GM12878 (cell line): ENCODE data around the gene RARA. TPM values are rescaled to one million over a fixed set of nuclear protein-coding genes. Genes with fewer than 3 reads are reported as not detected.
"Not testable (repeated sequence)": the region's sequence is repeated elsewhere in the genome, so short reads cannot be mapped to it uniquely, and the experiment has no call there.

Experiments
- ATAC-seq: fragments of 200-7000 bp; cut with Tn5 transposase; 3 replicates; pipeline ENCODE4 v1.9.1; 2020; ENCODE audit warnings: mild to moderate bottlenecking, moderate library complexity
- BruUV-seq: library from RNA; stranded (reverse); fragments of 400-500 nt; replicated peaks from 2 replicates; lab custom pipeline; 2021; lab: Mats Ljungman, UMichigan
- CTCF ChIA-PET: fragments of 300-600 bp; sonication (Branson Sonifier 250); formaldehyde crosslinking; extraction: SDS; loops from one replicate; lab custom pipeline; 2021; ENCODE audit warnings: inconsistent platforms; lab: Yijun Ruan, JAX
- POLR2A ChIA-PET: fragments of 350-600 bp; formaldehyde crosslinking; extraction: SDS; loops from one replicate; lab custom pipeline; 2021; ENCODE audit warnings: inconsistent platforms; lab: Charles Lee
- RAD21 ChIA-PET: fragments of 300-600 bp; sonication (Branson Sonifier 250); formaldehyde crosslinking; loops from one replicate; lab custom pipeline; 2023; ENCODE audit warnings: antibody characterized with exemption; ENCODE audit not compliant: unreplicated experiment; lab: Charles Lee
- SMC1A ChIA-PET: fragments of 300-600 bp; sonication (Branson Sonifier 250); formaldehyde crosslinking; loops from one replicate; lab custom pipeline; 2023; ENCODE audit not compliant: unreplicated experiment, uncharacterized antibody; lab: Charles Lee
- DNase-seq: peaks from one replicate; pipeline ENCODE4 v3.0.0-alpha.2; 2011; ENCODE audit warnings: low read depth, low spot score
- FAIRE-seq: peaks from 3 replicates; lab custom pipeline; 2011; peaks lifted over from hg19 to GRCh38; lab: Jason Lieb, UNC
- H2AFZ ChIP-seq: 2 replicates; pipeline ENCODE4 v1.6.0; 2011; ENCODE audit warnings: low read depth, low read length, control low read depth; ENCODE audit not compliant: control insufficient read depth
- H3K27ac ChIP-seq: 2 replicates; pipeline ENCODE4 v1.5.1; 2011; ENCODE audit warnings: control low read depth; ENCODE audit not compliant: control insufficient read depth, insufficient read depth
- H3K27me3 ChIP-seq, 2 experiments: replicated peaks in 1 of 2; 2 replicates each; pipeline versions ENCODE4 v1.6.0 to v1.6.1; 2011; ENCODE audit warnings: low read length in 1 of 2; ENCODE audit not compliant: control insufficient read depth in 2 of 2, insufficient read depth in 2 of 2
- H3K36me3 ChIP-seq, 2 experiments: 2 replicates each; pipeline ENCODE4 v1.5.1; 2011; ENCODE audit warnings: low read length in 1 of 2; ENCODE audit not compliant: control insufficient read depth in 2 of 2, insufficient read depth in 2 of 2
- H3K4me1 ChIP-seq: 2 replicates; pipeline ENCODE4 v1.6.1; 2011; ENCODE audit warnings: mild to moderate bottlenecking, low read length, moderate library complexity, mixed read lengths; ENCODE audit not compliant: control insufficient read depth, insufficient read depth
- H3K4me2 ChIP-seq: 2 replicates; pipeline ENCODE4 v1.6.0; 2011; ENCODE audit warnings: control low read depth; ENCODE audit not compliant: control insufficient read depth, insufficient read depth
- H3K4me3 ChIP-seq: fragments of 200-600 bp; sonication (generic); 2 replicates; pipeline ENCODE4 v1.5.1; 2016
- H3K79me2 ChIP-seq: 2 replicates; pipeline ENCODE4 v1.6.0; 2011; ENCODE audit warnings: low read length; ENCODE audit not compliant: control insufficient read depth, insufficient read depth
- H3K9ac ChIP-seq: 2 replicates; pipeline ENCODE4 v1.8.0; 2011; ENCODE audit warnings: low read length, control low read depth, mixed read lengths; ENCODE audit not compliant: control insufficient read depth, insufficient read depth
- H3K9me3 ChIP-seq: replicated peaks from 3 replicates; pipeline ENCODE4 v1.5.1; 2011; ENCODE audit warnings: mild to moderate bottlenecking, low read length; ENCODE audit not compliant: control insufficient read depth, insufficient read depth
- H4K20me1 ChIP-seq: 2 replicates; pipeline ENCODE4 v1.6.0; 2011; ENCODE audit not compliant: control insufficient read depth, insufficient read depth
- E4F1 ChIP-seq: fragments of 450-650 bp; IDR thresholded peaks from 2 replicates; pipeline ENCODE4 v1.6.1; 2018; ENCODE audit warnings: borderline replicate concordance, mild to moderate bottlenecking; ENCODE audit not compliant: partially characterized antibody
- ETV6 ChIP-seq, 2 experiments: fragments of 450-650 bp in 1 of 2; IDR thresholded peaks in 1 of 2; conservative IDR thresholded peaks in 1 of 2; 2 replicates each; pipeline ENCODE4 v1.6.1; 2014; ENCODE audit warnings: antibody characterized with exemption in 1 of 2, borderline replicate concordance in 1 of 2, low read depth in 1 of 2, mild to moderate bottlenecking in 1 of 2, moderate library complexity in 1 of 2
- HCFC1 ChIP-seq: fragments of 150-350 bp; IDR thresholded peaks from 2 replicates; pipeline ENCODE4 v1.6.1; 2014; ENCODE audit warnings: low read length
- RAD21 ChIP-seq: IDR thresholded peaks from 2 replicates; pipeline ENCODE4 v1.6.1; 2011; ENCODE audit warnings: mild to moderate bottlenecking, low read depth, low read length, moderate library complexity; ENCODE audit not compliant: insufficient read depth
- SMC3 ChIP-seq: IDR thresholded peaks from 2 replicates; pipeline ENCODE4 v1.6.1; 2011; ENCODE audit warnings: low read length, improper control_type of control experiment, borderline replicate concordance
- ZNF24 ChIP-seq: fragments of 450-650 bp; IDR thresholded peaks from 2 replicates; pipeline ENCODE4 v1.6.1; 2017; ENCODE audit warnings: antibody characterized with exemption, mild to moderate bottlenecking
- WGBS: methylation state at CpG from one replicate; pipeline ENCODE4 v1.1.6; 2016; ENCODE audit warnings: low lambda C conversion rate; ENCODE audit not compliant: insufficient replicate concordance, insufficient coverage; ENCODE audit errors: missing lambda C conversion rate; 5-methylcytosine and 5-hydroxymethylcytosine counted together
- in situ Hi-C: fragments of 300-500 bp; cut with MboI; formaldehyde crosslinking; loops from 9 replicates; pipeline ENCODE4 v1.14.3; 2018; ENCODE audit warnings: mixed read lengths
- intact Hi-C: fragments of 100-400 bp; cut with micrococcal nuclease; formaldehyde crosslinking; loops from one replicate; pipeline ENCODE4 v1.14.2; 2022; ENCODE audit not compliant: unreplicated experiment
- polyA plus RNA-seq, 11 experiments: library from polyadenylated mRNA; depleted of rRNA in 4 of 11; unstranded in 6 of 11; stranded (reverse) in 5 of 11; fragments of >200 nt; fragmentation: Nextera tagmentation in 4 of 11; fragmentation: Illumina TruSeq in 1 of 11; extraction: Ambion mirVana in 4 of 11; extraction: Trizol in 1 of 11; gene quantifications; 1 replicate in 1 of 11; 2 replicates in 10 of 11; pipeline versions ENCODE4 v1.2.1 to v1.2.3, GENCODE V29; 2011 to 2016; ENCODE audit warnings: inconsistent platforms in 2 of 11, missing spikeins in 2 of 11, low read depth in 1 of 11
- total RNA-seq, 4 experiments: library from RNA; depleted of rRNA in 3 of 4; stranded (reverse); fragments of >200 nt in 3 of 4; fragmentation: Illumina TruSeq in 1 of 4; extraction: Trizol in 1 of 4; gene quantifications; 2 replicates each; pipeline versions ENCODE4 v1.2.1 to v1.2.3, GENCODE V29; 2013 to 2021
- TF ChIP-seq, protein P1 (sequence below): fragments of 450-650 bp; IDR thresholded peaks from 2 replicates; pipeline ENCODE4 v1.6.1; 2017; ENCODE audit warnings: mild to moderate bottlenecking, low read depth, inconsistent platforms; ENCODE audit not compliant: poor library complexity, severe bottlenecking

The RARA gene
- total and polyA plus RNA-seq, 10 of the 15 experiments (the other 5 are each of a cell fraction or from before 2014, with no cell fraction given) = 0.13 to 33.6 (median 13.6) TPM

DNA sequence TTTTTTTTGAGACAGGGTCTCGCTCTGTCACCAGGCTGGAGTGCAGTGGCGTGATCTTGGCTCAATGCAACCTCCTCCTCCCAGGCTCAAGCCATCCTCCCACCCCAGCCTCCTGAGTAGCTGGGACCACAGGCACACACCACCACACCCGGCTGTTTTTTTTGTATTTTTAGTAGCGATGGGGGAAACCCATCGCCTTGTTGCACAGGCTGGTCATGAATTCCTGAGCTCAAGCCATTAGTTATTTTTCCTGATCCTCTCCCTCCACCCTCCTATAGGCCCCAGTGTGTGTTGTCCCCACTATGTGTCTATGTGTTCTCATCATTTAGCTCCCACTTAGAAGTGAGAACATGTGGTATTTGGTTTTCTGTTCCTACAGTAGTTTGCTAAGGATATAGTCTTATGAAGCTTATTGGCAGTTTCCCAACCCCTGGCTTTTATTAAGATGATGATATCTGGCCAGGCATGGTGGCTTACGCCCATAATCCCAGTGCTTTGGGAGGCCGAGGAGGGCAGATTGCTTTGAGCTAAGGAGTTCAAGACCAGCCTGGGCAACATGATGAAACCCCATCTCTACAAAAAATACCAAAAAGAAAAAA is 9.7 kb upstream of the RARA start:
- in situ Hi-C loops = loop anchor here (25.0 kb wide), 1 partner anchor 287 kb away; the partner anchor contains the start of gene CSF3
- H3K27ac ChIP-seq, H3K9ac ChIP-seq, ATAC-seq, H3K4me1 ChIP-seq, H4K20me1 ChIP-seq, DNase-seq, intact Hi-C loops, FAIRE-seq, H2AFZ ChIP-seq, H3K27me3 ChIP-seq, H3K9me3 ChIP-seq, H3K4me3 ChIP-seq, H3K4me2 ChIP-seq, BruUV-seq, H3K79me2 ChIP-seq: not testable (repeated sequence)
- RAD21 ChIA-PET = interaction anchor here (0.8 to 18.7 kb wide), 5 partner anchors 18 to 97 kb away, joined by 3 to 271 read pairs (median 3); no protein-coding TSS in a partner anchor
- SMC1A ChIA-PET = interaction anchor here (0.6 to 10.8 kb wide), 5 partner anchors 8 to 236 kb away, joined by 3 to 142 read pairs (median 4); no protein-coding TSS in a partner anchor
- POLR2A ChIA-PET = interaction anchor here (0.6 to 1.5 kb wide), 4 partner anchors 12 to 164 kb away, joined by 3 to 6 read pairs (median 3); no protein-coding TSS in a partner anchor
- peaks cover 7 to 29% of the 10 kb centered on the region in 2 experiments for H3K36me3 ChIP-seq
- CTCF ChIA-PET = interaction anchor here (0.5 to 13.0 kb wide), 13 partner anchors 5 to 187 kb away, joined by 3 to 97 read pairs (median 6); partner anchors contain the start of genes CDC6 and WIPF2
- 80% methylated on average over 5 of the region's 7 CpGs for WGBS

DNA sequence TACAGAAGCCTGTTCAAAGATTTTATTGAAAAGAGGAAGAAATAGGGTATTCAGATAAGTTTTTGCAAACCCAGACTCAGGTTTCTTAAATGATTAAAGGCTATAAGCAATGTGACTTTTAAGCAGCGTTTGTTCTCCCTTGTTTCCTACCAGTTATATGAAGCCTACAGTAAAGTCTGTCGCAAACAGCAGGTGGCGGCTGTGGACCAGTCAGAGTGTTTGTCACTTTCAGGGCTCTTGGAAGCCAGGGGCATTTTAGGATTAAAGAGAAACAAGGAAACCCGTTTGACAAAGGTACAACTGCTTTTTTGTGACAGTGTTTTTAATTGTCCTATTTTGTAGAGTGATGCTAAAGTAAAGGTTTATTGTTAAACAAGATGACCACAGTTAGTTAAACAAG is 7.7 kb upstream of the RARA start:
- Histone ChIP-seq H3K27ac (no peak overlapping the region), H3K9ac (no peak overlapping the region), H2AFZ (no peak overlapping the region), H3K36me3 (peaks cover 4 to 20% of the 10 kb centered on the region in 2 experiments), H3K4me3 (no peak overlapping the region), H3K27me3 (no peaks in the 10 kb centered on the region), H3K9me3 (no peaks in the 10 kb centered on the region), H3K4me1 (no peaks in the 10 kb centered on the region), H3K4me2 (no peak overlapping the region), H3K79me2 (no peaks in the 10 kb centered on the region), H4K20me1 (no peaks in the 10 kb centered on the region)
- 0 out of 3 replicates have a peak, but pooled peaks have one; percentile 26 for ATAC-seq
- ChIA-PET POLR2A (interaction anchor here (1.6 kb wide), 1 partner anchor 83 kb away, joined by 3 read pairs; the partner anchor contains the start of gene WIPF2), RAD21 (interaction anchor here (1.6 to 18.7 kb wide), 3 partner anchors 18 to 116 kb away, joined by 4 to 271 read pairs (median 16); partner anchors contain the start of gene TOP2A), CTCF (interaction anchor here (0.6 to 10.6 kb wide), 18 partner anchors 7 to 396 kb away, joined by 3 to 311 read pairs (median 16); partner anchors contain the start of genes CDC6 and TOP2A), SMC1A (interaction anchor here (1.0 to 10.8 kb wide), 9 partner anchors 9 to 113 kb away, joined by 3 to 142 read pairs (median 7); partner anchors contain the start of gene CDC6)
- in situ Hi-C loops (loop anchor here (5.0 kb wide), 1 partner anchor 51 kb away; no protein-coding TSS in a partner anchor), intact Hi-C loops (loop anchor here (5.0 kb wide), 1 partner anchor 231 kb away; no protein-coding TSS in a partner anchor)
- FAIRE-seq = no peak
- DNase-seq = no peak
- no TSS peak for BruUV-seq
- 59% methylated on average over 4 of the region's 4 CpGs for WGBS
- TF ChIP-seq HCFC1 = no peak
- TF ChIP-seq, protein P1, sequence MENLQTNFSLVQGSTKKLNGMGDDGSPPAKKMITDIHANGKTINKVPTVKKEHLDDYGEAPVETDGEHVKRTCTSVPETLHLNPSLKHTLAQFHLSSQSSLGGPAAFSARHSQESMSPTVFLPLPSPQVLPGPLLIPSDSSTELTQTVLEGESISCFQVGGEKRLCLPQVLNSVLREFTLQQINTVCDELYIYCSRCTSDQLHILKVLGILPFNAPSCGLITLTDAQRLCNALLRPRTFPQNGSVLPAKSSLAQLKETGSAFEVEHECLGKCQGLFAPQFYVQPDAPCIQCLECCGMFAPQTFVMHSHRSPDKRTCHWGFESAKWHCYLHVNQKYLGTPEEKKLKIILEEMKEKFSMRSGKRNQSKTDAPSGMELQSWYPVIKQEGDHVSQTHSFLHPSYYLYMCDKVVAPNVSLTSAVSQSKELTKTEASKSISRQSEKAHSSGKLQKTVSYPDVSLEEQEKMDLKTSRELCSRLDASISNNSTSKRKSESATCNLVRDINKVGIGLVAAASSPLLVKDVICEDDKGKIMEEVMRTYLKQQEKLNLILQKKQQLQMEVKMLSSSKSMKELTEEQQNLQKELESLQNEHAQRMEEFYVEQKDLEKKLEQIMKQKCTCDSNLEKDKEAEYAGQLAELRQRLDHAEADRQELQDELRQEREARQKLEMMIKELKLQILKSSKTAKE = no peak
- TF ChIP-seq ZNF24 = no peak
- TF ChIP-seq RAD21 = peak; percentile 35; the same call in 1 of the 2 replicates
- no peak for TF ChIP-seq E4F1
- no peak for TF ChIP-seq ETV6 (conservative IDR thresholded peaks at IDR 0.05 in 1 of 2, IDR thresholded peaks at IDR 0.05 in 1 of 2; ENCODE audit: borderline replicate concordance in 1 of 2, low read depth in 1 of 2)
- peak; percentile 18; the same call in 1 of the 2 replicates for TF ChIP-seq SMC3
